GM12878 (cell line): ENCODE results near the gene DHRS9. TPM values are rescaled to one million over a fixed set of nuclear protein-coding genes. Genes with fewer than 3 reads are reported as not detected.

Source experiments
- ATAC-seq: fragments of 200-7000 bp; cut with Tn5 transposase; 3 replicates; pipeline ENCODE4 v1.9.1; 2020; ENCODE audit warnings: mild to moderate bottlenecking, moderate library complexity
- BruUV-seq: library from RNA; stranded (reverse); fragments of 400-500 nt; replicated peaks from 2 replicates; lab custom pipeline; 2021; lab: Mats Ljungman, UMichigan
- CTCF ChIA-PET: fragments of 300-600 bp; sonication (Branson Sonifier 250); formaldehyde crosslinking; extraction: SDS; loops from one replicate; lab custom pipeline; 2021; ENCODE audit warnings: inconsistent platforms; lab: Yijun Ruan, JAX
- POLR2A ChIA-PET: fragments of 350-600 bp; formaldehyde crosslinking; extraction: SDS; loops from one replicate; lab custom pipeline; 2021; ENCODE audit warnings: inconsistent platforms; lab: Charles Lee
- RAD21 ChIA-PET: fragments of 300-600 bp; sonication (Branson Sonifier 250); formaldehyde crosslinking; loops from one replicate; lab custom pipeline; 2023; ENCODE audit warnings: antibody characterized with exemption; ENCODE audit not compliant: unreplicated experiment; lab: Charles Lee
- SMC1A ChIA-PET: fragments of 300-600 bp; sonication (Branson Sonifier 250); formaldehyde crosslinking; loops from one replicate; lab custom pipeline; 2023; ENCODE audit not compliant: unreplicated experiment, uncharacterized antibody; lab: Charles Lee
- DNase-seq: peaks from one replicate; pipeline ENCODE4 v3.0.0-alpha.2; 2011; ENCODE audit warnings: low read depth, low spot score
- FAIRE-seq: peaks from 3 replicates; lab custom pipeline; 2011; peaks lifted over from hg19 to GRCh38; lab: Jason Lieb, UNC
- H2AFZ ChIP-seq: 2 replicates; pipeline ENCODE4 v1.6.0; 2011; ENCODE audit warnings: low read depth, low read length, control low read depth; ENCODE audit not compliant: control insufficient read depth
- H3K27ac ChIP-seq: 2 replicates; pipeline ENCODE4 v1.5.1; 2011; ENCODE audit warnings: control low read depth; ENCODE audit not compliant: control insufficient read depth, insufficient read depth
- H3K27me3 ChIP-seq, 2 experiments: replicated peaks in 1 of 2; 2 replicates each; pipeline versions ENCODE4 v1.6.0 to v1.6.1; 2011; ENCODE audit warnings: low read length in 1 of 2; ENCODE audit not compliant: control insufficient read depth in 2 of 2, insufficient read depth in 2 of 2
- H3K36me3 ChIP-seq, 2 experiments: 2 replicates each; pipeline ENCODE4 v1.5.1; 2011; ENCODE audit warnings: low read length in 1 of 2; ENCODE audit not compliant: control insufficient read depth in 2 of 2, insufficient read depth in 2 of 2
- H3K4me1 ChIP-seq: 2 replicates; pipeline ENCODE4 v1.6.1; 2011; ENCODE audit warnings: mild to moderate bottlenecking, low read length, moderate library complexity, mixed read lengths; ENCODE audit not compliant: control insufficient read depth, insufficient read depth
- H3K4me2 ChIP-seq: 2 replicates; pipeline ENCODE4 v1.6.0; 2011; ENCODE audit warnings: control low read depth; ENCODE audit not compliant: control insufficient read depth, insufficient read depth
- H3K4me3 ChIP-seq: fragments of 200-600 bp; sonication (generic); 2 replicates; pipeline ENCODE4 v1.5.1; 2016
- H3K79me2 ChIP-seq: 2 replicates; pipeline ENCODE4 v1.6.0; 2011; ENCODE audit warnings: low read length; ENCODE audit not compliant: control insufficient read depth, insufficient read depth
- H3K9ac ChIP-seq: 2 replicates; pipeline ENCODE4 v1.8.0; 2011; ENCODE audit warnings: low read length, control low read depth, mixed read lengths; ENCODE audit not compliant: control insufficient read depth, insufficient read depth
- H3K9me3 ChIP-seq: replicated peaks from 3 replicates; pipeline ENCODE4 v1.5.1; 2011; ENCODE audit warnings: mild to moderate bottlenecking, low read length; ENCODE audit not compliant: control insufficient read depth, insufficient read depth
- H4K20me1 ChIP-seq: 2 replicates; pipeline ENCODE4 v1.6.0; 2011; ENCODE audit not compliant: control insufficient read depth, insufficient read depth
- ATF7 ChIP-seq: fragments of 450-650 bp; IDR thresholded peaks from 2 replicates; pipeline ENCODE4 v1.6.1; 2016; ENCODE audit warnings: low read depth, mild to moderate bottlenecking
- BACH1 ChIP-seq: fragments of 450-650 bp; IDR thresholded peaks from 2 replicates; pipeline ENCODE4 v1.6.1; 2017; ENCODE audit warnings: mild to moderate bottlenecking, borderline replicate concordance
- BMI1 ChIP-seq: fragments of 450-650 bp; IDR thresholded peaks from 2 replicates; pipeline ENCODE4 v1.6.1; 2016; ENCODE audit warnings: mild to moderate bottlenecking, moderate library complexity, borderline replicate concordance
- CBFB ChIP-seq: IDR thresholded peaks from 2 replicates; pipeline ENCODE4 v1.6.1; 2016; ENCODE audit warnings: antibody characterized with exemption, low read depth
- CEBPZ ChIP-seq: fragments of 150-350 bp; IDR thresholded peaks from 2 replicates; pipeline ENCODE4 v1.6.1; 2016; ENCODE audit warnings: low read depth, low read length
- EED ChIP-seq: sonication (generic); IDR thresholded peaks from 2 replicates; pipeline ENCODE4 v1.6.1; 2016; ENCODE audit warnings: antibody characterized with exemption, low read depth
- EGR1 ChIP-seq, 2 experiments: IDR thresholded peaks; 1 replicate in 1 of 2; 2 replicates in 1 of 2; pipeline ENCODE4 v1.6.1; 2011 to 2012; ENCODE audit warnings: low read depth in 2 of 2, low read length in 2 of 2, borderline replicate concordance in 1 of 2, mild to moderate bottlenecking in 1 of 2, moderate library complexity in 1 of 2
- ELK1 ChIP-seq: IDR thresholded peaks from 2 replicates; pipeline ENCODE4 v1.6.1; 2012; ENCODE audit warnings: low read depth, low read length, improper control_type of control experiment
- ESRRA ChIP-seq: IDR thresholded peaks from 2 replicates; pipeline ENCODE4 v1.6.1; 2012; ENCODE audit warnings: mild to moderate bottlenecking, low read length, improper control_type of control experiment
- GATAD2B ChIP-seq: fragments of 450-650 bp; conservative IDR thresholded peaks from 2 replicates; pipeline ENCODE4 v1.6.1; 2017; ENCODE audit warnings: low read depth, mild to moderate bottlenecking, moderate library complexity
- NRF1 ChIP-seq: conservative IDR thresholded peaks from 2 replicates; pipeline ENCODE4 v1.6.1; 2011; ENCODE audit warnings: mild to moderate bottlenecking, low read depth, low read length, improper control_type of control experiment
- PBX3 ChIP-seq: IDR thresholded peaks from 2 replicates; pipeline ENCODE4 v1.6.1; 2011; ENCODE audit warnings: mild to moderate bottlenecking, low read depth, low read length, moderate library complexity; ENCODE audit not compliant: insufficient replicate concordance
- USF1 ChIP-seq: IDR thresholded peaks from 2 replicates; pipeline ENCODE4 v1.6.1; 2011; ENCODE audit warnings: borderline replicate concordance, low read depth, mild to moderate bottlenecking, moderate library complexity, mixed read lengths, low read length; ENCODE audit not compliant: insufficient read depth; ENCODE audit errors: extremely low read length
- WRNIP1 ChIP-seq: IDR thresholded peaks from 2 replicates; pipeline ENCODE4 v1.6.1; 2011; ENCODE audit warnings: low read depth, low read length, improper control_type of control experiment, borderline replicate concordance
- ZBTB11 ChIP-seq: fragments of 450-650 bp; formaldehyde crosslinking; IDR thresholded peaks from 2 replicates; pipeline ENCODE4 v1.5.0; 2022; ENCODE audit warnings: mild to moderate bottlenecking, missing genetic modification characterization
- WGBS: methylation state at CpG from one replicate; pipeline ENCODE4 v1.1.6; 2016; ENCODE audit warnings: low lambda C conversion rate; ENCODE audit not compliant: insufficient replicate concordance, insufficient coverage; ENCODE audit errors: missing lambda C conversion rate; 5-methylcytosine and 5-hydroxymethylcytosine counted together
- in situ Hi-C: fragments of 300-500 bp; cut with MboI; formaldehyde crosslinking; loops from 9 replicates; pipeline ENCODE4 v1.14.3; 2018; ENCODE audit warnings: mixed read lengths
- intact Hi-C: fragments of 100-400 bp; cut with micrococcal nuclease; formaldehyde crosslinking; loops from one replicate; pipeline ENCODE4 v1.14.2; 2022; ENCODE audit not compliant: unreplicated experiment
- polyA plus RNA-seq, 11 experiments: library from polyadenylated mRNA; depleted of rRNA in 4 of 11; unstranded in 6 of 11; stranded (reverse) in 5 of 11; fragments of >200 nt; fragmentation: Nextera tagmentation in 4 of 11; fragmentation: Illumina TruSeq in 1 of 11; extraction: Ambion mirVana in 4 of 11; extraction: Trizol in 1 of 11; gene quantifications; 1 replicate in 1 of 11; 2 replicates in 10 of 11; pipeline versions ENCODE4 v1.2.1 to v1.2.3, GENCODE V29; 2011 to 2016; ENCODE audit warnings: inconsistent platforms in 2 of 11, missing spikeins in 2 of 11, low read depth in 1 of 11
- total RNA-seq, 4 experiments: library from RNA; depleted of rRNA in 3 of 4; stranded (reverse); fragments of >200 nt in 3 of 4; fragmentation: Illumina TruSeq in 1 of 4; extraction: Trizol in 1 of 4; gene quantifications; 2 replicates each; pipeline versions ENCODE4 v1.2.1 to v1.2.3, GENCODE V29; 2013 to 2021

DHRS9 gene
- total and polyA plus RNA-seq, 10 of the 15 experiments (the other 5 are each of a cell fraction or from before 2014, with no cell fraction given) = 0.09 to 0.34 (median 0.13) TPM; not detected in 5

GRCh38 chr2:169071455-169071854 is 2.1 kb downstream of the DHRS9 start:
- ChIA-PET CTCF (no interaction called here), POLR2A (no interaction called here), SMC1A (no interaction called here), RAD21 (no interaction called here)
- in situ Hi-C loops (no loop called here), intact Hi-C loops (no loop called here)
- no peak for ATAC-seq
- Histone ChIP-seq H3K4me3 (no peak overlapping the region), H3K36me3 (no peaks in the 10 kb centered on the region), H3K27ac (no peak overlapping the region), H3K27me3 (no peaks in the 10 kb centered on the region; a peak in 1 of 4 replicates), H3K9me3 (no peaks in the 10 kb centered on the region), H3K79me2 (no peaks in the 10 kb centered on the region), H2AFZ (no peak overlapping the region), H4K20me1 (no peaks in the 10 kb centered on the region), H3K4me1 (no peaks in the 10 kb centered on the region; the same call in 1 of the 2 replicates), H3K9ac (no peak overlapping the region), H3K4me2 (no peak overlapping the region)
- WGBS = 63% methylated on average over 5 of the region's 5 CpGs
- DNase-seq = no peak
- no TSS peak for BruUV-seq
- FAIRE-seq = no peak
- TF ChIP-seq BACH1 = no peak
- no peak for TF ChIP-seq USF1
- no peak for TF ChIP-seq CBFB
- TF ChIP-seq NRF1 = no peak
- no peak for TF ChIP-seq BMI1
- TF ChIP-seq ELK1 = no peak
- no peak for TF ChIP-seq GATAD2B
- TF ChIP-seq PBX3 = no peak
- TF ChIP-seq EGR1 (IDR thresholded peaks at IDR 0.05; ENCODE audit: borderline replicate concordance in 1 of 2, low read depth in 2 of 2, low read length in 2 of 2) = no peak
- no peak for TF ChIP-seq CEBPZ
- TF ChIP-seq ATF7 = no peak
- TF ChIP-seq WRNIP1 = no peak
- no peak for TF ChIP-seq ZBTB11 (CRISPR knock-in tag)
- no peak for TF ChIP-seq ESRRA
- no peak for TF ChIP-seq EED
